Amygdala (tissue), 56 donors: Measurements from ENCODE around the gene BAAT.
"Not testable (repeated sequence)": the region's sequence is repeated elsewhere in the genome, so short reads cannot be mapped to it uniquely, and the experiment has no call there.

Experiments used
- DNase-seq, 56 donors: peaks; one replicate each; lab custom pipeline; 2025; lab: John Stamatoyannopoulos, UW

The BAAT gene

GRCh38 chr9:101384873-101385536 is at the start of gene BAAT:
BAAT (minus strand) TSS chr9:101385006; CDS start chr9:101371404, 13,602 bp downstream.
- not testable (repeated sequence) for DNase-seq

- no peak for DNase-seq
These were observed 48.4 kb upstream of the BAAT start for GRCh38 chr9:101433229-101433628.

- DNase-seq: no peak
These were observed 47.9 kb upstream of the BAAT start for GRCh38 chr9:101432740-101433139.

GRCh38 chr9:101432171-101432570 is 47.4 kb upstream of the BAAT start:
- no peak for DNase-seq

- no peak for DNase-seq
These were observed 44.9 kb upstream of the BAAT start for GRCh38 chr9:101429736-101430135.

- DNase-seq: no peak
These were observed 44.1 kb upstream of the BAAT start for GRCh38 chr9:101428909-101429308.

GRCh38 chr9:101427957-101428655 is 43.3 kb upstream of the BAAT start:
- DNase-seq: no peak

GRCh38 chr9:101427358-101427757 is 42.6 kb upstream of the BAAT start:
- no peak for DNase-seq

GRCh38 chr9:101421653-101422065 is 36.9 kb upstream of the BAAT start:
- no peak for DNase-seq

GRCh38 chr9:101419863-101420262 is 35.1 kb upstream of the BAAT start:
- DNase-seq: no peak

- no peak for DNase-seq
These were observed 34.0 kb upstream of the BAAT start for GRCh38 chr9:101418518-101419430.

- no peak for DNase-seq
These were observed 33.2 kb upstream of the BAAT start for GRCh38 chr9:101417977-101418376.

GRCh38 chr9:101417389-101417788 is 32.6 kb upstream of the BAAT start:
- DNase-seq: no peak

- no peak for DNase-seq
These were observed 30.8 kb upstream of the BAAT start for GRCh38 chr9:101415578-101415977.

- no peak for DNase-seq
These were observed 30.0 kb upstream of the BAAT start for GRCh38 chr9:101414839-101415238.

GRCh38 chr9:101409079-101409477 is 24.3 kb upstream of the BAAT start:
- DNase-seq: no peak

GRCh38 chr9:101408374-101409078 is 23.7 kb upstream of the BAAT start:
- DNase-seq: no peak

- DNase-seq: no peak
These were observed 18.9 kb upstream of the BAAT start for GRCh38 chr9:101403516-101404285.

- DNase-seq: peak in 12 of 56 donors; percentile 2 to 48 (median 13)
These were observed 15.3 kb upstream of the BAAT start for GRCh38 chr9:101400120-101400519.

- no peak for DNase-seq
These were observed 14.8 kb upstream of the BAAT start for GRCh38 chr9:101399643-101399970.
